Measurements from ENCODE around the gene PPP1R10.
"Not testable (repeated sequence)": the region's sequence is repeated elsewhere in the genome, so short reads cannot be mapped to it uniquely, and the experiment has no call there.

The PPP1R10 gene

DNA sequence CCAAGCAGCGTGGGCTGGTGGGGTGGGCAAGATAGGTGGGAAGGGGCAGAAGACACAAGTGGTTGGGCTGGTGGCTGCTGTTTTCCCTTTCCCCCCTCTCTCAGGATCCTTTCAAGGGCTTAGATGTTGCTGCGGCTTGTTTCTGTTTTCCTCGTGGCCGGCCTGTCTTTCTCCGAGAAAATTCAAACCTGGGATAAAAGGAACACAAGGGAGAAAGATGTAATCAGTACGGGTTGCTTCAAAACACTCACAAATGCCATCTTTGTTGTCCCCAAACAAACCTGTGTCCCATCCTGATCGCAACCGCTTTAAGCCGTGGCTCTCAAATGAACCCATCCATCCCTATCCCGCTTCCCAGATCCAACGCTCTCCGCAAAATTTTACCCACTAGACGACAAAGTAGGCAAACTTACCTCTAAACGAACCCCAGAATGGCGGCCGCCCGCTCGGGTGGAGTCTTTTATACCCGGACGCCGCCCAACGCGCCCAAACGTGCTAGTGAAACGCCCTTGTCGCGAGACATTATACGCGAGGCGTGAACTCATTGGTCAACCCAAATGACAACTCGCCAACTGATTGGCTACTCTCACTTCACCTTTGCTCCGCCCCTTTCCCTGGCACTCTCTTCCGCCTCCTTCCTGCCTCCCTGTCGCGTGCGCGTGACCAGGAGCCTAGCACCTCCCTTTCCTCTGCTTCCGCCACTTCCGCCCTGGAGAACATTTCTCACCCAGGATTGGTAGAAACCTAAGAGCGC is at the start of gene PPP1R10:
TSS of gene PPP1R10 (minus strand) at position 433 of the 754 bp plus-strand sequence. CDS start 7,299 bp downstream, outside the sequence.
- DNase-seq = peak; percentile 100

DNA sequence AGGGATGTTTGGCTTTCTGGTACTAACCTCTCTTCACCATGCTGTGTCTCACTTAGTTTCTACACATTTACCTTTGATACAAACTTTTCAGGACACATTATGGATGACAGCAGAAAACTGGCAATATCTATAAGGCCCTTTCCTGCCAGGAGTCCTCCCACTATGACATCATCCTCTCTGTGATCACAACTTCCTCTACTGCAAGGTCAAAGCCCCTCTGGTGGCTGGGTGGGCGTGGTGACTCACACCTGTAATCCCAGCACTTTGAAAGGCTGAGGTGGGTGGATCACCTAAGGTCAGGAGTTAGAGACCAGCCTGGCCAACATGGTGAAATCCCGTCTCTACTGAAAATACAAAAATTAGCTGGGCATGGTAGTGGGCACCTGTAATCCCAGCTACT is 49.3 kb upstream of the PPP1R10 start:
- DNase-seq = not testable (repeated sequence)

DNA sequence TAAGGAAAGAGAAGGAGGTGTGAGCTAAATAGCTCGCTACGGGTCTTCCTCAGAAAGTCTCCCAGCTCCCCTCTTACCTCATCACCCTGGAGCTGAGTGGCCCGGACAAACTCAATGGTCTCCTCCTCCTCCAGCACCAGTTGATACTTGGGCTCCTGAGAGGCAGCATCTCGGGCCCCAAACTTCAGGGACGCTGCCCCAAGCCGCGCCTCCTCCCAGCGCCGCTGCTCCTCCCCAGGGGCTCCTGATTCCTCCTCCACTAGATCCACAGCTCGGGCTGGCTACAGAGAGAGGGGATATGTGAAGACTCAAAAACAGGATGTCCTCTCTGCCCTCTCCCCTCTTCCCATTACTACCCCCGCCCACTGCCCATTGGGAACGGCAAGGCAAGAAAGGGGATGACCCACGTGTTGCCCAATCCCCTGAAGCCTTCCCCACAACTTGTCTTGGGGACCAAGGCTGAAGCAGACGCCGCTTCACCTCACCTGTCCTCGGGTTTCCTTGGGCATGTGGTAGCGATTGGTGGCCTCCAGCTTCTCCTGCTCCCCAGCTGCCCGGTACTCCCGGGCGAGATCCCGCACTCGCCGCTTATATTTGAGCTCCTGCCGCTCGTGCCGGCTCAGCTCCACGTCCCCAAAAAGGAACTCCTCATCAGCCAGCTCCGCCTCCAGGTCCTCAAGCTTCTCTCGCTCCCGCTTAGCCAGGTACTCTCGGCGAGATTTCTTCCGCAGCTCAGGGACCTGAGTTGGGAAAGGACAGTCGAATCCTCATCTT is 48.1 kb upstream of the PPP1R10 start:
- no peak for DNase-seq

DNA sequence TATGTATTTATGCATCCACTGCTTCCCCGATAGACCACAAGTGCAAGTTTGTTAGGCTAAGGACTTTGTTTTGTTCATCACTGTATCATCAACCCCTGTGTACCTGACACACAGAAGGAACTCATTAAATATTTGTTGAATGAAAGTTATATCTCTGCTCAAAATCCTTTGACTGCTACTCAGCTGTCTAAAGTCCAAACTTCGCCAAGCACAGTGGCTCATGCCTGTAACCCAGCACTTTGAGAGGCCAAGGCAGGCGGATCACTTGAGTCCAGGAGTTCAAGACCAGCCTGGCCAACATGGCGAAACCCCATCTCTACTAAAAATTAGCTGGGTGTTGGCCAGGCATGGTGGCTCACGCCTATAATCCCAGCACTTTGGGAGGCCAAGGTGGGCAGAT is 40.9 kb upstream of the PPP1R10 start:
- not testable (repeated sequence) for DNase-seq

DNA sequence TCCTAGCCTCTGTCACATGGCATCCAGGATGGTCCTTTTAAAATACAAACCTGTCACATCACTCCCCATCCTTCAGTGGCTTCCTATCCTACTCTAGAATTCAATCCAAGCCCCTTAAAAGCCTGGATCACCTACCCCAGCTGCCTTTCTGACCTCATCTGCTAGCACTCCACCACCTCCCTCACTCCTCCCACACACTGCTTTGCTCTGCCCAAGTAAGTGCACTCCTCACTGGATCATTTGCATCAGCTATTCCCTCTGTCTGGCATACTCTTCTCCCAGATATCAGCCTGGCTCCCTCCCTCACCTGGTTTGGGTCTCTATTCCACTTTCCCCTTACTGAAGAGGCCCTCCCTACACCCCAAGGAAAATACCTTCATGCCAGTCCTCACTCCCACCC is 40.4 kb upstream of the PPP1R10 start:
- no peak for DNase-seq

DNA sequence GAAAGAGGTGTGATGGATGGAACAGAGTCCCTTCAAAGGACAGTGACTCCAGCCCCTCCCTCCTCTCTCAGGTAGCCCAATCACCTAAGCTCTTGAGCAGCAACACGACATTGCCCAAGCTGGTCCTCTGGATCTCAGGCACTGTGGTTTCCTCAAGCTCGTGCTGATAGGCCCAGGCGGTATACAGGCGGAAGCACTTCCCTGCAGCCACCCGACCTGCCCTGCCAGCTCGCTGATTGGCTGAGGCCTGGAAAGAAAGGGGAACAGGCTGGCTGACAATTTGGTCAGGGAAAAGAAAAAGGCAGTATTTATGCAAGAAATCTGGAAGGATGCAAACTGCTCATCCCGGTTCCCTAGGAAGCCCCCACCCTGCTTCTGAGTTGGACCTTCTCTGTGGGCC is 39.5 kb upstream of the PPP1R10 start:
- DNase-seq = no peak

DNA sequence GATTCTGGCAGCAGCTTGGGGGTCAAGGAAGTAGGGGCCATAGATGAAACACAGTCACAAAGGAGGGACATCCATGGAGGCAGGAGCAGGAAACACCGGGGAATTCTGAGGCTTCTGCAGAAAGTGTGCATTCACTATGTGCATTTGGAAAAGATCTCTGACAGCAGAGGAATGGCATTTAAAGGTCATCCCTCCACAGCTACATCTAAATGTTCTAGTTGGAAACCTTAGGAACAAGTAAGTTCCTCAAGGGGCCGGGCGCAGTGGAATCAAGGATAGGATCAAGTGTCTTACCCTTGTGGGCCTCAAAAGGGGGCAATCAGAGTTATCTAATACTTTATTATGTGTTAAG is 38.7 kb upstream of the PPP1R10 start:
- no peak for DNase-seq

DNA sequence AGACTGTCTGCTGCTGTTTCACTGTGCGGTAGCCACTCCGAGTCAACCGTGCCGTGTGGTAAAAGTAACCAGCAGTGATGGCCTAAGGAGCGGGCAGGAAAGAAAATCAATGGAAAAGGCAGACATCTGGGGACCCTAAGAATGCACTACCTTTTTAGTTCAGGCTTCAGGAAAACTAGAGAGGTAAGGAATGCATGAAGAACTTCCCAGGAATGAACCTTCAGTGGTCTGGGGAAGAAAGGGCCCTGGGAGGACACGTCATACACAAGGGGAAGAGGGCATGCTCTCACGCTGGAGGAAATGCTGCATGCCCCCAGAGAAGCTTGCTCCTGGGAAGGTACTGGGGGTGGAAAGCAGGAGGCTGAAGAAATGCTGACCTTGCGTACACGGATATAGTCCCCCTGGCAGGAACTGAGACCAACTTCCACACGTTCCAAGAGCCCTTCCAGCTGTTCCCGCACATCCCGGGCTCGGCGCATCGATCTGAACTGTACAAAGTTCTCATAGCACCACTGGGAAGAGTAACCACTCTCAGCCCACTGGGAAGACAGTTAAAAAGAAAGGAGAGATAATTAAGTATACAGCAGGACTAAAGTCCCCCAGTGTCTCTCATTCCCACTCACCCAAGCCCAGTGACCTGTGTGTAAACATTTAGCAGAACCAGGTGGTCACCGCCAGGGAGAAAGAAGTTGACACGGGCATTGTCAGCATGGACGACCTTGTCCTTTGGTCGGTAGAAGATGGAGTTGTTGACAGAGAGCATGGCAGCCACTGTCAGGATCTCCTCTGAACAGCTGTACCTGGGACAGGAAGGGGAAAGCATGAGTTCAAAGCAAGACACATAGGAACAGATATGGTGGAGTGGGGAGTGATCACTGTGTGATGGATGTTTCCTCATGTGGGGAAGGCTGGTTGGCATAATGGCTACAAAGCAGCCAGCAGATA is 38.0 kb upstream of the PPP1R10 start:
- DNase-seq = no peak

DNA sequence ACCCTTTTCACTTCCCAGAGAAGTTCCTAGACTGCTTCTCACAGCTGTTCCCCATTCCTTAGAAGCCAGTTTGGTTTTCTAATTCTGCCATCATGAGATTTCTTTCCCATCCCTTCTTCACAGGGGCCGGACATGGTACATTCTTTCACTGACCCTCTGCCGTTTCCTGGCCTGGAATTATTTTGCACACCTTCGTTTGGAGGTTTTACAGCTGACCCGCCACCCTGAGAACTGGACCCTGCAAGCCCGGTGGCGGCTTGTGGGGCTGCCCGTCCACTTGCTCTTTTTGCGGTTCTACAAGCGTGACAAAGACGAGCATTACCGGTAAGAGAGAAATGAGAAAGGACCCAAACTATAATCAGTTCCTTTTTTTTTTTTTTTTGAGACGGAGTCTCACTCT is 34.1 kb upstream of the PPP1R10 start:
- no peak for DNase-seq

DNA sequence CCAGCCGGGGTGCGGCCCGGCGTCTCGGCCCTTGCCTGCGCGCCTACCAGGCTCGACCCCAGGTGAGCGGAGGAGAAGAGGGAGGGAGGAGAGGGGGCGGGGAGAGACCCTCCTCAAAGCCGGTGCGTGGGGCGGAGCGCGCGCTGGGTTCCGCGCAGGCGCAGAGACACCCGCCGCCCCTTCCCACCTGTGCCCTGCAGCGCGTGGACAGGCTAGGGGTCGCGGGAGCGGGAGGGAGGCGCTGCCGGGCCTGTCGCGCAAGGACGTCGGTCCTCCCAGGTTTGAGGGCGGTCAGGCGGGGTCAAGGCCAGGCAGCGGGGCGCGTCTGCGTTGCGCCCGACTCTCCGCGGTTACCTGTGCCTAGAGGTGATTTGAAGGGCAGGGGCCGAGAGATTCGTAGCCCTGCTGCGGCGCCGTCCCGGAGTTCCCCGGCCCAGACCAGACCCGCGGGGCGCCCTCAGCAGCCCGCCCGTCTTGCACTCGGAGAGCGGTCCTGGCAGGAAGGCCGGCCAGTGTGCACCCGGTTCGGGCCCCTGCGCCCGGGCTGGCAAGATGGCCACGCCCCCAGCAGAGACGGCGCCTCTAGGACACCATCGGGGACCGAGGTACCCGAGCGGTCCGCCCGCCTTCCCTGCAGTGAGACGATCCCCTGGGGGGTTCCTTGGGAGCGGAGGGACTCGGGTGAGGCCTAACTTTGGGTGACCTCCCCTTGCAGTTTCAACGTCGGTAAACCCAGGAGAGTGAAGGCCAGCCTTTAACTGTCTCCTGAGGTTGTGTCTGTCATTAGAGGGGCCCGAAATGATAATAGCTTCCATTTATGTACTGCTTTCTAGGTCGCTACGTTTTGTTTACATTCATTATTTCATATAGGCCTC is 30.4 kb upstream of the PPP1R10 start:
- DNase-seq = peak; percentile 81

DNA sequence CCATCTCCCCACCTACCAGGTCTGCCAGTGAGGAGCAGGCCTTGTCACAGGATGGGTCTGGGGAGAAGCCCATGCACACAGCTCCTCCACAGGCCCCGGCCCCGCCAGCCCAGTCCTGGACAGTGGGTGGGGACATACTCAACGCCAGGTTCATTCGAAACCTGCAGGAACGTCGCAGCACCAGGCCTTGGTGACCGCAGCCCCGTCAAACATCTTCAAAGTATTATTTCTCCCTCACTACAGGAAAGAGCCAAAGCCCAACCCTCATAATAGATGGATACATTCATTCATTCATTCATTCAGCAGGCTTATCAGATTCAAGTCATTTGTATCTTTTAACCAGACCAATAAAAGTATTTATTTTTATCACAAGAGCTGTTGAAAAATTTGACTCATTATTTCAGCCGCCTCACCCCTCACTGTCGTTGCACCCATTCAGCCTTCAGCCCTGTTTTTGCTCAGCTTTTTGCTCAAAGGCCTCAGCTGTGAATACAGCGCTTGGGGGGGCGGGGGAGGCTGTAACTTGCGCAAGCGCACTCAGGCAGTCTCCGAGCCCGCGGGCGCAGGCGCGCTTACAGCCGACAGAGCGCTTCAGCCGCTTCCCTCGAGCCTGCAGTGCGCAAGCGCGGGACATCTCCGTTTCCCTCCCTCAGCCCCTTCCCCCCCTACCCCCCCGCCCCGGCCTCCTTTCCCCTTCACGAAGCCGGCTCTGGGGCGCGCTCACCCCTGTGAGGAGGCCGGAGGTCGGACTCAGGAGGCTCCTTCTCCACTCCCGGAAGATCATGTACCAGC is 29.6 kb upstream of the PPP1R10 start, which contains the start of gene C6orf136:
TSS of gene C6orf136 (plus strand) at position 684 of the 792 bp plus-strand sequence. CDS start at position 783, 99 bp downstream.
- DNase-seq = peak; percentile 81

DNA sequence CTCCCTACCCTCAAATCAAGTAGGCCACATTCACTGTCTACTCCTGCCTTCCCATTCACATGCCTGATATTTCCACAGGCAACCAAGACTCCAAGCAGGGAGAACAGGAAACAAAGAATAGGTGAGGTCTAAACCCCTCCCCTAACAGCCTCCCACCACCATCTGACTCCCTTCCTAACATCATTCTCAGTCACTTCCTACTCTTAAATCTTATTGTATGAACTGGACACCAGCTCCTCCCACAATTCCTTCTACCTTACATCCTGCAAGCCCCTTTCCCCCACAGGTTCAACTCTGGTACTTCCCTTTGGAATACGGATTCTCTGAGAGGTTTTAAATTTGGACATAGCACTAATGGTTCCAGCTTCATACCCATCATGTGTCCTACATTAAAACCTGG is 28.9 kb upstream of the PPP1R10 start:
- DNase-seq = no peak

DNA sequence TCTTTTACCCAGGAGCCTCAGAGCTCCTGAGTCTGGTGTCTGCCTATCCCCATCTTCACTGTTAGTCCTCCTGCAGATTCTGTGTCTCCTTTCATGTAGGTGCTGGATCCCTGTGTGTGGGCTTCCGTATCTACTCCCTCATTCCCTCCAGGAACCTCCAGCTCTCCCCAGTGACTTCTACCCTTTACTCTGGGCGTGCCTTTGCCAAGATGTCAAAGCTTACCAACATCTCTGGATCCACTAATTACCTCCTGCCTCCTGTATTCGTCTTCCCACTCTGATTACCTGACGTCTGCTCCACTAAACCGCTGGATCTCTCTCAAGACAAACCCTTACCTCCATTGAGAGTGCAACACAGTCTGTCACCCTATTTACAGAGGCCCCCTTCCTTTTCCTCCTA is 27.7 kb upstream of the PPP1R10 start:
- DNase-seq = no peak

DNA sequence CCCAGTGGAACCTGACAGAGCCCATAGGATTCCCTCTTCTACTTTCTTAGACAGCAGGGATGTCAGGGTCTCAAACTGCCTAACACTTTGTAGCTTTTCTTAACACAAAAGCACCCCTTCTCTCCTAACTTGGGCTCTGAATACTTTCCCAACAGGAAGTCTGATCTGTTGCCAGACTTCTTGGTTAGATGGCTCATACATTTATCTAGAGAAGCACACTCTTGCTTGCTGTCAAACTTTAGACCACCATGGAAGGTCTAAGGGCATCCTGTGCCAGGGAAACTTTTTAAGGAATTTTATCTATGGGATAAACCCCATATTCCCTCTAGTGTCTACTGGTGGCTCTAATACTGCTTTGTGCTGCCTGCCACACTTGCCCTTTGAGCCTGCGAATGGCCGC is 26.6 kb upstream of the PPP1R10 start:
- no peak for DNase-seq

DNA sequence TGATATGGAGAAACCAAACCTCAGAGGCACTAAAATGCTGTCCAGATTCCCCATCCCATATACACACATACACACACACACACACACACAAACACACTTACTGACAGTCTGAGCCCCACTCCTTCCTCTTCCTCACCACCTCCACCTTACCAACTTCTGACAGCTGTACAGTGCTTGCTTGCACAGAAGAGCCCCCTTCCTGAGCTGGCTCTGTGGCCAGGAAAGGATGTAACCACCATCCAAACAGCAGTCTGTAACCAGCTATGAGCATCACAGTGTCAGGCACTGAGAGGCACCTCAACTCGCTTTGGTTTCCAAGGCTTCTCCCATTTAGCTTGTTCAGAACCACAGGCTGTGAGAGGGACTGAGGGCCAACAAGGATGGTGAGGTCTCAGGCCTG is 24.0 kb upstream of the PPP1R10 start:
- DNase-seq = no peak

DNA sequence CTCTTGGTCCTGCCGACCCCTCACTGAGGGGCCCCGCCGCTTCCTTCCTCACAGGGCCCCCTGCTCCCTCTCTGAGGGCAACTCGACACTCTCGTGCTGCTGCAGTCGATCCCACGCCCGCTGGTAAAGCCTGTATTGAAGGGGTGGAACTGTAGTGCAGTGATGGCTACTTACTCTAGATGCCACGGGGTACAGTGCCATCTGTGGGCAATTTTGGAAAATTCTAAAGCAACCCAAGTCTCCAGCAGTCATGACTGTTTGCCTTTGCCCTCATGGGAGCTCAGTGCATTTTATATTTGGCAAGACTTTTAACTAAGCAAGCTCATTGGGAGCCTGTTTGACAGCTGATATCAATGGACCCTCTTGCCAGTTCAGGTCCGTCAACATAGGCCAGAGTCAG is 23.4 kb upstream of the PPP1R10 start:
- no peak for DNase-seq

DNA sequence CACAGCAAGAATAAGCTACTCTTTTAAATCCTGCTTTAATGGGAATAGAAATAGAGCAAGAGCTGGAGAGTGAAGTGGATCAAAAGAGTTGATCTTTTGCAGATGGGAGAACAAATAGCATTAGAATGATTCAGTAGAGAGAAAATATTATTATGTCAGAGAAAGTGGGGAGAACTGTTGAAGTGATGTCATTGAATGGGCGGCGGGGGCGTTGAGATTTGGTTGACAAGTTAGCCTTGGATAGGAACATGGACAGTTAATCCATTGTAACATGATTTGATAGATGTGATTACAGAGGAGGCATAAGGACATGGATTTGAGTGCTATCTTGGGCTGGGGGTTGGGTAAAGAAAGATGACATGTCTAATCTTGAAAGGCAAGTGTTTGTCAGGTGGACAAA is 18.8 kb upstream of the PPP1R10 start:
- DNase-seq = no peak

DNA sequence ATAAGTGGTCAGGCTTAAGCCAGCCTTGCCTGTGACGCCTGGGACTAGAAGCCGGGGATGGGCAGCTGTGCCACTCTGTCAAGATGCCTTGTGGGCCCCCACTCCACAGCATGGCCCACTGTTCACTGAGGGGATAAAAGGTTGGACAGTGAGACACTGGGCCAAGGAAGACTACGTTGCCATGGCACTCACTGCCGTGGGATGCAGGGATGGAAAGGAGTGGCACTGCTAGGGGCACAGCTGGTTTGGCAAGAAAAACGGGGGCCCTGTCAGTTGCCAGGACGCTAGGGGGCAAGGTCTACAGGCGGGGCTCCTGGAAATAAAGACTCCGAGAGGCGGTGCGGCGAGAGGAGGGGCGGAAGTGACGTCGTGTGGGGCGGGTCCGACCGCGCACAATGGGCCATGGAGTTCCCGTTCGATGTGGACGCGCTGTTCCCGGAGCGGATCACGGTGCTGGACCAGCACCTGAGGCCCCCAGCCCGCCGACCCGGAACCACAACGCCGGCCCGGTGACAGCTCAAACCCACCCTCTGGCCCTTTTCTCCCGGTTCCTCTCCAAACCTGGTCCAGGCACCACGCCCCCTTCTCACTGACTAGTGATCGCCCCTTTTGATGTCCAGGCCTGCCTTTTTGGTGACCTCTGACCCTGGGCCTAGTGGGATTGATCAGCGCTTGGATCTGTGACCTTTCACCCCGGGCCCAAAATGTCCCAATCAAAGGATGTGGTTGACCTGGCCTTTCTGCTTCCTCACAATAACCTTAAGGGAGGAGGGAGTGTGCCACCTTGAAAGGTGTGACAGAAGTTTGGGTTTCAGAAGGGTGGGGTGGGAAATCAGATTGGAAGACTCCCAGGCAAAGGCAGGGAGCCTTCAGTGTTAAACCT is 9.7 kb upstream of the PPP1R10 start, which contains the start of gene ATAT1:
TSS of gene ATAT1 (plus strand) at position 391 of the 883 bp plus-strand sequence.
- DNase-seq = peak; percentile 56

DNA sequence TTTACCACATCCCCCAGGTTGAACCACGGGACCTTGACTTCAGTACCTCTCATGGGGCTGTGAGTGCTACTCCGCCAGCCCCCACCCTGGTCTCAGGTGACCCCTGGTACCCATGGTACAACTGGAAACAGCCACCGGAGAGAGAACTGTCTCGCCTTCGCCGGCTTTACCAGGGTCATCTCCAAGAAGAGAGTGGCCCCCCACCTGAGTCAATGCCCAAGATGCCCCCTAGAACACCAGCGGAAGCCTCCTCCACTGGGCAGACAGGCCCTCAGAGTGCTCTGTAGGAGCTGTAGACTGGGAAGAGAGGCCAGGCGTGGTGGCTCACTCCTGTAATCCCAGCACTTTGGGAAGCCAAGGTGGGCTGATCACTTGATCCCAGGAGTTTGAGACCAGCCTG is 8.5 kb upstream of the PPP1R10 start:
- no peak for DNase-seq

DNA sequence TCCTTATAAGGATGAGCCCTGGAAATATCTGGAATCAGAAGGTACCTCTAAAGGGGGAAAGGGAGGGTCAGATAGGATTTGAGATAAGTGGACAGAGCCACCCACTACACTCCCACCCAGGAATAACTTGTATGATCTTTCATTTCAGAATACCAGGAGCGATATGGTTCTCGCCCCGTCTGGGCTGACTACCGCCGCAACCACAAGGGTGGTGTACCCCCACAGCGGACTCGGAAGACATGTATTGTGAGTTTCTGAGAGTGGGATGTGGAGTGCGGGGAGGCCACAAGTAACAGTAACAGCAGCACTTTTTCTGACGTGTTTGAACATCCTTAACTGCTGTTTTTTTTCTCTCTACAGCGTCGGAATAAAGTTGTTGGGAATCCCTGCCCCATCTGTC is 2.5 kb upstream of the PPP1R10 start:
- DNase-seq = no peak
